GM21447 (cell line): Measurements from ENCODE around the gene IL7R.
A peak's percentile ranks its signal among the peaks of the same experiment; 100 is the strongest.
"Not testable (repeated sequence)": the region's sequence is repeated elsewhere in the genome, so short reads cannot be mapped to it uniquely, and the experiment has no call there.

ENCODE experiments used
- ATAC-seq: cut with Tn5 transposase; IDR thresholded peaks from one replicate; pipeline ENCODE4 v1.9.1; 2021; ENCODE audit not compliant: unreplicated experiment

The IL7R gene

DNA sequence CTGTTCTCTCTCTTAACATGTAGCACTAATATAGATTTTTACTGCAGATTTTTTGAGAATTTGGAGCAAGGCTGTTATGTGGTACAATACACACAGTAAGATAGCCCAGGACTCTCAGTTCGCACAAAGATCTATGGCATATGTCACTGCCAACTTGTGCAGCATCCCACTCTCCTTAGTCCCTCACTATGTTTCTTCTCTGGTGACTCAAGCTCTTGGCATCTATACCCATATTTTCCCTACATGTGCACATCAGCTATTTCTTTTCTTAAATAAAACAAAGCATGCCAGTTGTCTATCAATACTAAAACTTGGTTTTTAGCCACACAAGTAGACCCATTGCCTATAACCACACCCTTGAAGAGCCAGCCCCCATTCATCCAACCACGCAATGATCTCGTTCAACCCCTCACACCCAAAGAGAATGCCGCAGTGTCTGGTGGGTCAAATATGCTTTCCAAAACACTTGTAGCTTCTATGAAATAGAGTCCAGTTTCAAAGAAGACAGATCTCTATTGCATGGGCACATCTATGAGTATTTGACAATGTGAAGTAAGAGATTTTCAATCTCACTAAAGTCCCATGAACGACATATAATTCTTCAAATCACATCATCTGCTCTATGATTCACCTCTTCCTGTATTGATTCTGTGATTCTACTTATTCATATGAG is 18.2 kb upstream of the IL7R start:
- ATAC-seq: no peak

DNA sequence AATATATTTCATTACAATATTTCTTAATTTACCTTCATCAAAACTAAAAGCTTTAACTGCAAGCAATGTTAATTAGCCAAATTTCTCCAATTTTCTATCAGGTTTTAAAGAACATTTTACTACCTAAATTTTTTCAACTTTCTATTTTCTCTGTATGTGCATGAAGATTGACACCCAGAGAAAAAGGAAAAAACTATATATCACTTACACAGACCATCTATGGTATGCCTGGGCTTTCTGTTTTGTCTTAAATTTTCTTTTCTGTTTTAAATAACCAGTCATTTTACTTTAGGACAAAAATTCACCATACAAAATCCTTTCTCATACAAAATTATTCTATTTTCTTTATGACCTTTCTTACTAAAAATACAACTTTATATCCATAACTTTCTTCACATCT is 13.8 kb upstream of the IL7R start:
- ATAC-seq: no peak

DNA sequence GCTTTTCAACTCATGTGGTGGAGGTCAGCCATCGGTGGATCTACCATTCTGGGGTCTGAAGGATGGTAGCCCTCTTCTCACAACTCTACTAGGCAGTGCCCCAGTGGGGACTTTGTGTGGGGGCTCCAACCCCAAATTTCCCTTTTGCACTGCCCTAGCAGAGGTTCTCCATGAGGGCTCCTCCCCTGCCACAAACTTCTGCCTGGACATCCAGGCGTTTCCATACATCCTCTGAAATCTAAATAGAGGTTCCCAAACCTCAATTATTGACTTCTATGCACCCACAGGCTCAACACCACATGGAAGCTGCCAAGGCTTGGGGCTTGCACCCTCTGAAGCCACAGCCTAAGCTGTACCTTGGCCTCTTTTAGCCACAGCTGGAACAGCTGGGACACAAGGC is 11.2 kb upstream of the IL7R start:
- not testable (repeated sequence) for ATAC-seq

DNA sequence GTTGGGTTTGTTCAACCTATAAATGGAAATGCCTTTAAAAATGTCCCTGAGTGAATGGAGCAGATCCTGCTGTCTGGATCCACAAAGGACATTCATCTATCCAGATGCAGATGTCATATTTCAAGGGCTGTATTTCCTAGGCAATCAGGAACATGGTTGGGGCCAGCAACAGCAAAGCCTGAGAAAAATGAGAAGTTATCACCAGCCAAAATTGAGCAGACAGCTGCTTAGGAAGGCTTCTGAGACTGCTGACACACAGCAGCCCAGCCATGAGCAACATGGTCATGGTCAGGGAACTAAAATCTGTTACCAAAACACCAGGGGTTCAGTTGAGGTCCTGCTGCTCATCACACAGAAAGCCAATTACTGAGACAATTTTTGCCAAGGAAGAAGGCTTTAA is 9.2 kb upstream of the IL7R start:
- no peak for ATAC-seq

DNA sequence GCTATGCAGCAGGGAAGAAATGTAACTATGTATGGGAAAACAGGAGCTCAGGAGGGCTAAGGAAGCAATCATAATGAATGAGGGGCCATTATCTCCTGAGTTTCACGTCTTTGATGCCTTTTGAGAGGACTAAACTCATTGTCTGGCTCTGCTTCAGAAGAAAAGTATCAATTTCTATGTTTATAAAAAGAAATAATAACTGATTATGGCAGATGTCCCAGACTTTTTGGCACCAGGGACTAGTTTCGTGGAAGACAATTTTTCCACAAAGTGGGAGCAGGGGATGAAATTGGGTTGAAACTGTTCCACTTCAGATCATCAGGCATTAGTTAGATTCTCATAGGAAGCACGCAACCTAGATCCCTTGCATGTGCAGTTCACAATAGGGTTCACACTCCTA is 8.7 kb upstream of the IL7R start:
- ATAC-seq: no peak

DNA sequence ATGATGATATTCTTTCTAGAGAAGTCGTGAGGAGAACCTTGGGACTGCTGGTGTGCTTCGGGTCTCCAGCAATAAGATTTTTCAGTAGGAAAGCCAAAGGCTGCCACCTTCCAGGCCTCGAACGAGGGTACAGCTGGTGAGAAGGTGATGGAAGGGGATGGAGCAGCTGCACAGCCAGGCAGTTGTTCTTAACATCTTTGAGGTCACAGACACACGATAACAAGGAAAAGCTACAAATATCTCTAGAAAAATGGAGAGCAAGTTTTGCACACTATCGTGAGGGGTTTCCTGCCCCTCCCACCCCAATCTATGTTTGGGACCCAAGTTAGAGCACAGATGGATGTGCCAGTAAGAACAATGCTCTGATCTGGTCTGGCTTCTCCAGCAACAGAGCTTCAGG is 6.8 kb upstream of the IL7R start:
- no peak for ATAC-seq

DNA sequence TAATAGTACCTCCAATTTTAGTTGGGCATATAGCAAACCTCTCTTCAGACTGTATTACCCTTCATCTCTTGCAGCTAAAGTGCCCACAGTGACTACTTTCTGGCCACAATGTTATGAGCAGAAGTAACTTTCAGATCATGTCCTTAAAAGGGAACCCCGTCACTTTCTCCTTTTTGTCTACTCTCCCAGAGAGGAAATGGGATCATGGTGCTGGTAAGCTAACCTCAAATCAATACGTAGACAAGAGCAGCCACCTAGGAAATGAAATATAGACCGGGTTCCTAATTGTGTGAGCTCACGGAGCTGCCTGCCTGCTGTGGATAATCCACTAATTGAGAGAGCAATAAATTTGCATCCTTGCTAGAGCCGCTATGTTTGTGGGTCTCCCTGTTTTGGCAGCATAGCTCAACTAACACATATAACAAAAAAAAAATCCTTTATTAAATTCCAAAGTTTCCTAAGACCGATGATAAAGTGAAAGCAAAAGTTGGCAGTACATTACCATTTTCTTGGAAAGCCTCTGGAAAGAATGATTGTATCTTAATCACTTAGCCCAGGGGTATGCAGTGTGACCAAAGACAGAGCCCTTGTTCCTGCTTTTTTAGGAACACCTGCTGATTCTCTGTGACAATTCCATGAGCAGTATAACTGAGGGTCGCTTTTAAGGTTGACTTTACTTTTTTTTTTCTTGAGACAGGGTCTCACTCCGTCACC is 5.6 kb upstream of the IL7R start:
- no peak for ATAC-seq

DNA sequence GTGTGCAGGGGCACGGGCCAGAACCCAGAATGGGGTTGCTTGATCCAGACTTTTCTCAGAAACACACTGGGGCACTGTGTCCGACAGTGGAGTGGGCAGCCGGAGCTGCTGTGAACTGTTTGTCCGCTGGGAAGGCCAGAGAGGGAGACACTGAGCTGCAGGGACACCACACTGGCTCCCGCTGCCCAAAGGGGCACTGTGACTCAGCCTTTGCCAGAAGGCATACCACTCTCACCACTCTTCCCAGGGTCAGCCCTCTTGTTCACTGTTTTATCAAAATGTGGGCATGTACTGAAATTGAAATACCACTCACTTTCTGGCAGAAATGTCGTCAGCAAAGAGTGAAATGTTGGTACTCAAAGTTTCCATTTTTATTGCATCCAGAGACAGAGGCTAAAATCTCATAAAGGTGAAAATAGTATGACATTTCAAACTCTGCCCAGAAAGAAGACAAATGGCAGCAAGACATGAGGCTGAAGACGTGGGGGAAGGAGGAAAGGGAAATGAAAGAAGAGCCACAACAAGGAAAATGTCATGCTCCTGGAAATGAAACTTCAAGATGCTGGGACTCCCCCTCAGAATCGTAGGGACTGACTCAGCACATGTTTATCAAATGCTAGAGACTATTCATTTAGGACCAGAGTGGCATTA is 4.5 kb upstream of the IL7R start:
- ATAC-seq: peak; percentile 58

DNA sequence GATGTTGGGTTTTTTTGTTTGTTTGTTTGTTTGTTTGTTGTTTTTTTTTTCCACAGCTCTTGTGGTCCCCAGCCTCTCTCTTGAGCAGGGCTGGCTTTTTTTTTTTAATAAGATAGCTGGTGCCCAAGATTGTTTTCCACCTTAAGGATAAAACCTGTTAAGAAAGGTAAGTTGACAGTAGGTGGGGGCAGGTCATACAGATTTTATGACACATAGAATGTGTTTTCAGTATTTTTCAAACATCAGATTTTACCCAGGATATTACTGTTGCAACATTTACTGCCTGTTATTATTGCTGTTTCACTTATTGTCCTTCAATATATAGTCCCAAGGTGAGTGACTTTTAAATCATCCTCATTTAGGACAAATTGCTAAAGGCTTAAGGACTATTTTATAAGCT is 3.9 kb upstream of the IL7R start:
- no peak for ATAC-seq

DNA sequence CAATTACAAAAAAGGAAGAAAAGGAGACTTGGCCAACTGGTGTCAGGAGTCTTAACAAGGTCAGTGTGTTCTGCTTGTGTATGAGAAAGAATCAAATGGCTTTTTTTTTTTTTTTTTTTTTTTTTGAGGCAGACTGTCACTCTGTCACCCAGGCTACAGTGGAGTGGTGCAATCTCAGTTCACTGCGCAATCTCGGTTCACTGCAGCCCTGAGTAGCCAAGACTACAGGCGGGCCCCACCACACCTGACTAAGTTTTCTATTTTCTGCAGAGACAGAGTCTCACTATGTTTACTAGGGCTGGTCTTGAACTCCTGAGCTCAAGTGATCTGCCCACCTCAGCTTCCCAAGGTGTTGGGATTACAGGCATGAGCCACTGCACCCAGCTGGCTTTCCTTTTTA is 3.1 kb upstream of the IL7R start:
- ATAC-seq: no peak

DNA sequence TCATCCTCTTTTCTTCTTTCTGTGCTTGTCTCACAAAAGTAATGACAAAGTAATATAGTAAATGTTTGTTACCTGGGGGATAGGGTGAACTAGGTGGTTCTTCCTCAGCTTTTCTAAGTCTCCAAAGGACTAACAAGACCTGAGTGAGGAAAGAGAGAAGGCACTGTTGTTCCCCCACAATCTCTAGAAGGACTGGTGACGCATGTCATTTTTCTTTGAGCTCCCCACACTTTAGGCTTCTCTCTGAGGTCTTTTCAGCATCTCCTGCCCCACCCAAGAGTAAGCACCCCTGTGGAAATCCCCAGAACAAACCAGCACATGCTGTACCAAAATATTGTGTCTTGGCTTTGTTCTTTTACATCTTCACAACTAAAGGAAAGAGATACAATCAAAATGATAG is 2.4 kb upstream of the IL7R start:
- no peak for ATAC-seq

DNA sequence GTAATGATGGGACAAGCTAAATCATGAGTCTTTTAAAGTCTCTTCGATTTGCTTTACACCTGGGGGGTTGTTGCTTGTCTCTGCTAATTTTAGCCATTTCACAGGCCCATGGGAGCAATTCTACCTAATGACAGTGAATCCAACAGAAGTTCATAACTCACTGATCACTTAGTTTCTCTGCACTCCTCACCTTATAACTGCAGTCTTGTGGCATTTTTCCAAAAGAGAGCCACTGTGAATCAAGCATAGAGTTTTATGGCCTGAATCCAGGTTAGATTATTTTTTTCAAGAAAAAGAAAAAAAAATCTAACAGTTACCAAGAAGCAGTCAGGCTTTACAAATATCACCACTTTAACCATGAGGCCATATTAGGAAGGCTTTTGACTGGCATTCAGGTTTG is 1.5 kb upstream of the IL7R start:
- ATAC-seq: no peak

DNA sequence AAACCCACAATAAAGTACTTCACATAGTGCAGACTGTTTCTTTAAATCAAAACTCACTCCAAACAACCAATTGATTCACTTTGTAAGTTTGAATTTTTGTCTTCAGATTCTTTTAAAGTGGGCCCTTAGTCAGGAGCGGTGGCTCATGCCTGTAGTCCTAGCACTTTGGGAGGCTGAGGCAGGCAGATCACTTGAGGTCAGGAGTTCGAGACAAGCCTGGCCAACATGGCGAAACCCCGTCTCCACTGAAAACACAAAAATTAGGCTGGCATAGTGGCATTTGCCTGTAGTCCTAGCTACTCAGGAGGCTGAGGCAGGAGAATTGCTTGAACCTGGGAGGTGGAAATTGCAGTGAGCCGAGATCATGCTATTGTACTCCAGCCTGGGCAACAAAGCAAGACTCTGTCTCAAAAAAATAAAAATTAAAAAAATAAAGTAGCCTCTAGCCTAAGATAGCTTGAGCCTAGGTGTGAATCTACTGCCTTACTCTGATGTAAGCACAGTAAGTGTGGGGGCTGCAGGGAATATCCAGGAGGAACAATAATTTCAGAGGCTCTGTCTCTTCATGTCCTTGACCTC is 416 bp upstream of the IL7R start:
- not testable (repeated sequence) for ATAC-seq

DNA sequence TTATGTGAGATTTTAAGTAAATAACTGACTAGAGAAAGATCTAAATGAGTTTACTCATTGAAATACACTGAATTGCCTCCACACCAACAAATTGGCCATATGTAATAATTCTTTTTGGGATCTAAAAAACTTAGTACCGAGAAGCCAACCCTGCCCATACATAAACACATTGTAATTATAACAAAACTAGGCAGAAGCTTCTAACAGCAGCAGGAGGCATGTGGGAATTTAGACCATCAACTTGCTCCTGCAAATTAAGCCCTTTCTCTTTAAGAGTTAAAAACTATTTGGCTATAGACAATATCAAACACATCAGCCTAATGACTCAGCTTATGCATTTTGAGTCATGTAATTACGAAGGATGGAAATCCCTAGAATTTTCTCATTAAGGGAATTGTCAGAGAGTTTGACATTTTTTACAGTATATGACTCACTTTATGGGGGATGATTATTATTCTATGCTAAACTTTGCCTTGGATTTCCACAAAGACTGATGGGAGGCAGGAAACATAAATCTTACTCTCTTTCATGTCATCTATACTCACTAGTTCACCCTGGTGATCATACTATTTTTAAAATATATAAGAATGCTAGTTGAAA is 1.0 kb downstream of the IL7R start:
- ATAC-seq: no peak

DNA sequence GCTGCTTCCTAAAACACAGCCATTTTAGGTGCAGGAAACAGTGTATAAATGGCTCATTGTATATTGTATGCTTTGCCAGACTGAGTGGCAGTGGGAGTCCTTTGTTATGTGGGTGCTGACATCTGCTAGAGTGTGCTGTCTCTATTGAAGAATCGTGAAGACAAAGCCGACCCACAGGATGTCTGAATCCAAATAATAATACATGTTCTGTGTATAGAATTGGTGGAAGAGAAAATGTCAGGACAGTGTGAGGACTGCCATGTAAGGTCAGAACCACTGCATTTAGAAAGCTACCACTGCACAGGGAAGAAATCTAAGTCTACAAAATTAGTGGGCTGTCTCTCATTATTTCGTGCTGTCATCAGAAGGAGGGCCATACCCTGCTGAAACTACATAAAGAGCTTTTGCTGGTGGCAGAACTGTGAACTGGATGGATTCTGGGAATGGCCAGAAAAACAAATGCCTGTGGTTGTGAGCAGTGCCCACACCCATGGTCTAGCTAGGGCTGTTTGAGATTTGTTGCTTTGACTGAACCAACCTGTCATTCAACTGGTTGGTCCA is 2.5 kb downstream of the IL7R start:
- no peak for ATAC-seq

DNA sequence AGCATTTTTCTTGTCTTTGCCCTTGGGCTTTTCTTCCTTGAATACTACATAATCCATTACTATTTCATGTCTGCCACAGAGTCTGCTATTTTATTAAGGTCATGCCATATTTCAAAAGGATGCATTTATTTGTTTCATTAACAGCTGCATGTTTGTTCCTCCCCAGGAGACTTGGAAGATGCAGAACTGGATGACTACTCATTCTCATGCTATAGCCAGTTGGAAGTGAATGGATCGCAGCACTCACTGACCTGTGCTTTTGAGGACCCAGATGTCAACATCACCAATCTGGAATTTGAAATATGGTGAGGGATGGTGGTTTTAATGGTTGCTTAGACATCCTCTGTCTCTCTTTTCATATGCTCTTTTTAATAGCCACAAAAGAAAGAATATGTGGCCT is 4.0 kb downstream of the IL7R start:
- ATAC-seq: no peak

DNA sequence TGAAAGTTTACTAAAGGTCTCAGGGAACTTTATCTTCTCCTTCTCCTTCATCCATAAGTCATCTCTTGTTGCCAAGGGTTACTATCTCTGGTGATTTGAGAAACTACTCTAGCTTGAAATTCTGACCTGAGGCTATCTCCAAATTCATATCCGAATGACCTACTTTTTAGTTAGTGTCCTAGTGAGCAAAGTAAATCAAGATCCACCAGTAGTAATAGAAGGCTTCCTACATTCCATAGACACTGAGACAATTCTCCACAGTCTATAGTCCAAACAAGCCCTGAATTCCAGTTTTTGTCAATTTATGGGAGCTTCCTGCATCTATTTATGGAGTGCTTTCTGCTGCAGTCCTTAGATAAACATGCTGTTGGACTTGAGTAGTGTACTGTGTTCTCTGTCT is 5.0 kb downstream of the IL7R start:
- ATAC-seq: no peak

DNA sequence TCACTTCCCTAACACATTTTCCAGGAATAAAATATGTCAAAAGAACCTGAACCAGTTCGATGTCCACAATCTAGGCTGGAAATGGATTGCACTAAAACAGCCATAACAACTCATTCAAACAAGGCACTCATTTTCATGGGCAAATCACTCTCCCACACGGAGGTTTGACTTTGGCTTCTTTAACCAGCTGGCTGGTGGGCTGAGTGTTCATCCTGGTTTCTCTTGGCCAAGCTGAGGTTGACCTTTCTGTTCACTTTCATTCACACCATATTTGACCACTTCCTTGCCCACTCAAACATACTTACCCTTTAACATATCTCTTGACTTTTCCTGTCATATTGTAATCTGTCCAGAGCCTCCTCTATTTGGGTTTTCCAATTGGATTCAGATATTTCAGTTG is 5.4 kb downstream of the IL7R start:
- ATAC-seq: no peak

DNA sequence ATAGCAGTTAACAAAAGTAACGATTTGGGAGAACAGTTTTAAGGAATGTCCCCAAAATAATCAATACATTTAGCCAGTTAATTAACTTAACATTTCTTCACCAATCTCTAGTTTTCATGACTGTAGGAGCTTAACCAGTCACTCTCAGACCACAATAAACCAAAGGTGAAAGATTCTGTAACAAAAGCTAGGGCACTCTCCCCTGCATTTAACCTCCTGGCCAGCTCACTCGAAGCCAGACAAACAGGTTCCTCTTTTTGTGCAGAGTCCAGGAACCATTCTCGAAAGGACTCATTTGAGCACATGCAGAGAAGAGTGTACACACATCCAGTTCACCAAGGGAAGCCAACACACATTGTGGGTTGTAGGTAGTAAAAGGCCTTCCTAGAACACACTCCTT is 6.5 kb downstream of the IL7R start:
- ATAC-seq: no peak

DNA sequence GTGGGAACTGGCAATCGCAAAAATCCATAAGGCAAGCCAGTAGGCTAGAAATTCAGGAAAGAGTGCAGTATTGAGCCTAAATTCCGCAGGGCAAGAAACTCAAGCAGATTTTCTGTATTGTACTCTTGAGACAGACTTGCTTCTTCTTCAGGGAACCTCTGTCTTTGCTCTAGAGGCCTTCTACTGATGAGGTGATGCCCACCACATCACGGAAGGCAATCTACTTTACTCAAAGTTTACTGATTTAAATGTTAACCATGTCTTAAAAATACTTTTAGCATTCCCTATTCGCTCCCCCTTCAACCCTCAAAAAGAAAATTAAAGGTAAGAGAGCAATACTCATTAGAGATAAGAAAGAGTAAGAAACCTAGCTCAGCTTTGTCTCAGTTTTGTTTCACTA is 11.3 kb downstream of the IL7R start:
- no peak for ATAC-seq

DNA sequence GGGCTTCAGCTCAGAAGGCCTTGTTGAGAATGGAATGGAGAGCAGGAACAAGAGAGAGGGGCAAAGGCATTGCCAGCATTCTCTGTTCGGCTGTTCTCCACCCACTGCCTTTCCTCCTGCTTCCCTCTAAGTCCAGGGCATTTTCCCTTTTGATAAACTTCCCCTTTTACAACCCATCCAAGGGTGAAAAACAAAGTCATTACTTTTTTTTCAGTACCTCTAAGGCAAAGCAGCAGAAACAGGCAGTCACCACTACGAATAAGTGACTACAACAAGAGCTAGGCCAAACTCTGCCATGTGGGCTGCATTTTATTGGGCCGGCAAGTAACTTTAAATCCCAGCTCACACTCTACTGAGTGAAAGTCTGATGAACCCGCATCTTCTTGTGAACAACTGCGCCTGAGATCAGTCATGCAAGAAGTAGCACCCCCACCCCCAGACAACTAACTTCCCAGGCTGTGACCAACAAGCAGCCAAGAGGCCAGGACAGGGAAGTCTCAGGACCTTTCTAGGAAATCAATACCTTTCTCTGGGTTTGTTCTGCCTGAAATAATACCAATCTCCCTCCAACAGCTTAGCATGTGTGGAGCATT is 13.1 kb downstream of the IL7R start:
- ATAC-seq: no peak
